HCT116 (cell line): Measurements from ENCODE around the gene ADGRD1.

ENCODE experiments used
- YY1 ChIP-seq: IDR thresholded peaks from 2 replicates; pipeline ENCODE4 v1.6.1; 2011; ENCODE audit warnings: low read length, low read depth, moderate library complexity, mild to moderate bottlenecking; ENCODE audit not compliant: insufficient replicate concordance; ENCODE audit errors: extremely low read depth
- ZNF274 ChIP-seq: fragments of 200-500 bp; sonication (Bioruptor generic); IDR thresholded peaks from 2 replicates; pipeline ENCODE4 v1.6.1; 2014; ENCODE audit warnings: mild to moderate bottlenecking, low read depth, low read length, inconsistent platforms

GRCh38 chr12:131101703-131102492 is 148.2 kb downstream of the ADGRD1 start:
- TF ChIP-seq YY1 (no peak), ZNF274 (no peak)
